Activated CD8-positive, alpha-beta memory T cell treated with anti-CD3 and anti-CD28 coated beads, Interleukin-2, amount 10 ng/mL, durations not matched to agents 7 days and 5 days (primary cell): ENCODE results near the gene EXPH5. TPM values are rescaled to one million over a fixed set of nuclear protein-coding genes. Genes with fewer than 3 reads are reported as not detected.

ENCODE experiments used
- ATAC-seq: fragments of 150-1000 bp; cut with Tn5 transposase; one replicate; pipeline ENCODE4 v1.10.0; 2021; ENCODE audit warnings: moderate library complexity
- CTCF ChIA-PET: fragments of 350-600 bp; sonication (Branson Sonifier 250); formaldehyde crosslinking; loops from one replicate; lab custom pipeline; 2021; ENCODE audit warnings: antibody characterized with exemption; lab: Charles Lee
- DNase-seq: peaks from one replicate; pipeline ENCODE4 v3.0.0-alpha.2; 2020
- H3K27ac Mint-ChIP-seq: one replicate; pipeline ENCODE4 v1.8.0; 2021; ENCODE audit warnings: mild to moderate bottlenecking, mixed read lengths
- H3K27me3 Mint-ChIP-seq: one replicate; pipeline ENCODE4 v1.8.0; 2021; ENCODE audit warnings: mixed read lengths
- H3K36me3 Mint-ChIP-seq: one replicate; pipeline ENCODE4 v1.8.0; 2021; ENCODE audit warnings: mild to moderate bottlenecking, mixed read lengths
- H3K4me1 Mint-ChIP-seq: one replicate; pipeline ENCODE4 v1.8.0; 2021; ENCODE audit warnings: mixed read lengths
- H3K4me3 Mint-ChIP-seq: one replicate; pipeline ENCODE4 v1.8.0; 2021; ENCODE audit warnings: mild to moderate bottlenecking, moderate library complexity, mixed read lengths
- H3K9me3 Mint-ChIP-seq: one replicate; pipeline ENCODE4 v1.8.0; 2022; ENCODE audit warnings: low read depth, mixed read lengths
- total RNA-seq, 2 experiments: library from RNA; stranded (reverse); gene quantifications; one replicate each; pipeline ENCODE4 v1.2.3, GENCODE V29; 2021

Gene EXPH5
- total RNA-seq, 2 experiments from 2014 or later: 0.96 to 1.1 TPM

DNA sequence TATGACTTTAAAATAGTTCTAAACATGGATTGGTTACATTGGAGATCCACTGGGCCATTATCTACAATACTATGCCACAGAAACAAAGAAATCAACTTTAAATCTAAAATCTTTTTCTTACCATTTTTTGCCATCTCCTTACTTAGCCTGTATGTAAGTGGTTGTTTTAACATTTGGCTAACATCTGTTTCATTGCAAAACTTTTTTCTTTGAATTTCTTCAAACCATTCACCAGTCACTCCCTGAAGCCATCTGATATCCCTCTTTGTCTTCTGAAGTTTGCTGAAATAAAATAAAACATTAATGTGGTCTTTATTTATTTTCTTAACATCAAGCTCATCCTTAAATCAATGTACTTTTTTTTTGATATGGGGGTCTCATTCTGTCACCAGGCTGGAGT lies 52.0 kb downstream of the EXPH5 start:
- no peak overlapping the region for H3K27ac Mint-ChIP-seq
- H3K27me3 Mint-ChIP-seq: peaks cover 6% of the 10 kb centered on the region
- H3K4me3 Mint-ChIP-seq: no peak overlapping the region
- DNase-seq (no peak), ATAC-seq (no peak)
- H3K36me3 Mint-ChIP-seq: no peaks in the 10 kb centered on the region
- no peaks in the 10 kb centered on the region for H3K9me3 Mint-ChIP-seq
- peaks cover 5% of the 10 kb centered on the region for H3K4me1 Mint-ChIP-seq
- CTCF ChIA-PET: no interaction called here

- H3K4me1 Mint-ChIP-seq: peaks cover 5% of the 10 kb centered on the region
- H3K27ac Mint-ChIP-seq: no peak overlapping the region
- H3K9me3 Mint-ChIP-seq: no peaks in the 10 kb centered on the region
- no peaks in the 10 kb centered on the region for H3K36me3 Mint-ChIP-seq
- no peak for DNase-seq
- CTCF ChIA-PET: no interaction called here
- H3K27me3 Mint-ChIP-seq: peaks cover 4% of the 10 kb centered on the region
- no peak overlapping the region for H3K4me3 Mint-ChIP-seq
- no peak for ATAC-seq
Observed at GRCh38 chr11:108538502-108538901, 55.1 kb downstream of the EXPH5 start.

- Mint-ChIP-seq H3K4me1 (peaks cover 5% of the 10 kb centered on the region), H3K4me3 (no peak overlapping the region), H3K36me3 (no peaks in the 10 kb centered on the region), H3K27me3 (peaks cover 4% of the 10 kb centered on the region), H3K27ac (no peak overlapping the region), H3K9me3 (no peaks in the 10 kb centered on the region)
- CTCF ChIA-PET: no interaction called here
- ATAC-seq (no peak), DNase-seq (no peak)
Observed at GRCh38 chr11:108538022-108538424, 55.5 kb downstream of the EXPH5 start.

- Mint-ChIP-seq H3K4me1 (peaks cover 5% of the 10 kb centered on the region), H3K36me3 (no peaks in the 10 kb centered on the region), H3K27me3 (peaks cover 4% of the 10 kb centered on the region), H3K27ac (no peak overlapping the region), H3K4me3 (no peak overlapping the region), H3K9me3 (no peaks in the 10 kb centered on the region)
- ATAC-seq (no peak), DNase-seq (no peak)
- CTCF ChIA-PET: no interaction called here
Observed at GRCh38 chr11:108536783-108537182, 56.8 kb downstream of the EXPH5 start.

GRCh38 chr11:108535384-108535955 lies 58.1 kb downstream of the EXPH5 start:
- no peak for ATAC-seq
- Mint-ChIP-seq H3K27me3 (peaks cover 4% of the 10 kb centered on the region), H3K9me3 (no peaks in the 10 kb centered on the region), H3K4me1 (peaks cover 5% of the 10 kb centered on the region), H3K4me3 (no peak overlapping the region), H3K27ac (no peak overlapping the region), H3K36me3 (no peaks in the 10 kb centered on the region)
- CTCF ChIA-PET: no interaction called here
- DNase-seq: no peak

GRCh38 chr11:108534274-108534882 lies 59.2 kb downstream of the EXPH5 start:
- Mint-ChIP-seq H3K36me3 (no peaks in the 10 kb centered on the region), H3K4me3 (no peak overlapping the region), H3K27me3 (peaks cover 4% of the 10 kb centered on the region), H3K4me1 (peaks cover 5% of the 10 kb centered on the region), H3K9me3 (no peaks in the 10 kb centered on the region), H3K27ac (no peak overlapping the region)
- DNase-seq (peak; percentile 4), ATAC-seq (no peak)
- CTCF ChIA-PET: no interaction called here

DNA sequence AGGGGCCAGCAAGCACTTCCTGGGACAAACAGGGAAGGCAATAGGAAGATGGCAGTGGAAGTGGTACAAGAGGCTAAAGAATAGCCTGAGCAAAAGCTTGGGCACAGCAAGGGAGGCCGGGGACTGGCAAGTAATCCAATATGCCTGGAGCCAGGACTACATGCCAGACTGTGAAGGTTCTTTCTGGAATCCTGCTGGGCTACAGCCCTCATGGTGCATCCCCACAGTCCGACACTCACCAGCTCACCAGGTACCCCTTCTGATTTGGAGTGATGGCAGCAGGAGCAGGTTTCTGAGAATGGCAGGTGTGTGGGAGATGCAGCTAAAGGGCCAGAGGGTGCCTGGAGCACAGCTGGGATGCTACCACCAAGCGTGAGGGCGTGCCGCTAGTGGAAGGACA lies 63.1 kb downstream of the EXPH5 start:
- CTCF ChIA-PET: interaction anchor here (1.1 kb wide), 1 partner anchor 19 kb away, joined by 3 read pairs; no protein-coding TSS in a partner anchor
- peak; percentile 16 for DNase-seq
- H3K36me3 Mint-ChIP-seq: no peaks in the 10 kb centered on the region
- H3K27me3 Mint-ChIP-seq: no peaks in the 10 kb centered on the region
- H3K4me1 Mint-ChIP-seq: no peaks in the 10 kb centered on the region
- no peak overlapping the region for H3K4me3 Mint-ChIP-seq
- H3K27ac Mint-ChIP-seq: no peak overlapping the region
- ATAC-seq: no peak
- H3K9me3 Mint-ChIP-seq: no peaks in the 10 kb centered on the region

DNA sequence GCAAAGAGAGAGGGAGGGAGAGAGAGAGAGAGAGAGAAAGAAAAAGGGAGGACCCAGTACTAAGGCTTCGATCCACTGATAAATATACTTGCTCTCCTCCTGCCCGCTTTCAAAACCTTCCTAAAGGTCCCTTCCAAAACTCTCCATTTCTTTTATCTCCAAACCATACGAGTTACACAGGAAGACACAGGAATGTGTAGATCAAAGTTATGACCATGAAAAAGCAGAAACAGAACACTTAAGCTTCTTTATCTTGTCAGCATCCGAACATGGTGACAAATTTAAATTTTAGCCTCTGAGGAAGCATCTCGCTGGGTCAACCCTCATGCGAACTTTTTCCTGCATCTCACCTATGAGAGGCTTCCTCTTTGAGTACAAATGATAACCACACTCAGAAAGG lies 66.2 kb downstream of the EXPH5 start:
- CTCF ChIA-PET: no interaction called here
- Mint-ChIP-seq H3K36me3 (no peaks in the 10 kb centered on the region), H3K27ac (no peak overlapping the region), H3K4me3 (no peak overlapping the region), H3K9me3 (no peaks in the 10 kb centered on the region), H3K27me3 (peaks cover under 1% of the 10 kb centered on the region), H3K4me1 (no peaks in the 10 kb centered on the region)
- DNase-seq: no peak
- ATAC-seq: no peak

GRCh38 chr11:108525161-108525560 lies 68.4 kb downstream of the EXPH5 start:
- CTCF ChIA-PET: no interaction called here
- no peaks in the 10 kb centered on the region for H3K4me1 Mint-ChIP-seq
- ATAC-seq: no peak
- no peak for DNase-seq
- no peak overlapping the region for H3K4me3 Mint-ChIP-seq
- peaks cover 6% of the 10 kb centered on the region for H3K27me3 Mint-ChIP-seq
- no peak overlapping the region for H3K27ac Mint-ChIP-seq
- no peaks in the 10 kb centered on the region for H3K36me3 Mint-ChIP-seq
- H3K9me3 Mint-ChIP-seq: no peaks in the 10 kb centered on the region

DNA sequence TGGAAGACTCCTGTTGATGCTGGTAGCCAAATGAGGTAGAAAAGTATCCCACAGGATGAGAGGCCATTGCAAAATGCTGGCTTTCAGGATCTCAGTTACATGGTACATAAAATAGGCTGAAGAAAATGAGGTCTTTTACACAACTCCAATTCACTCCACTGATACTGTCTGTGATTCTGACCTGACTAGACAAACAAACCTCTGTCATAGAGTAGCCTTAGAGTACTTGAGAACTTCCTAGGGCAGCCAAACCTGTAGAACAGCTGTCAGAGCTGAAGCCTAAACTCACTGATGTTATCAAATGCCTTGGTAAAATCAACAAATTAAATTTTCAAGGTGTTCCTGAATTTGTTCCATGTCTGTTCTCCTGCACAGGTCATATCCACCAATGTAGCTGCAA lies 69.1 kb downstream of the EXPH5 start:
- CTCF ChIA-PET: no interaction called here
- Mint-ChIP-seq H3K4me1 (no peaks in the 10 kb centered on the region), H3K9me3 (no peaks in the 10 kb centered on the region), H3K27ac (no peak overlapping the region), H3K4me3 (no peak overlapping the region), H3K36me3 (no peaks in the 10 kb centered on the region), H3K27me3 (peaks cover 6% of the 10 kb centered on the region)
- ATAC-seq (no peak), DNase-seq (no peak)

DNA sequence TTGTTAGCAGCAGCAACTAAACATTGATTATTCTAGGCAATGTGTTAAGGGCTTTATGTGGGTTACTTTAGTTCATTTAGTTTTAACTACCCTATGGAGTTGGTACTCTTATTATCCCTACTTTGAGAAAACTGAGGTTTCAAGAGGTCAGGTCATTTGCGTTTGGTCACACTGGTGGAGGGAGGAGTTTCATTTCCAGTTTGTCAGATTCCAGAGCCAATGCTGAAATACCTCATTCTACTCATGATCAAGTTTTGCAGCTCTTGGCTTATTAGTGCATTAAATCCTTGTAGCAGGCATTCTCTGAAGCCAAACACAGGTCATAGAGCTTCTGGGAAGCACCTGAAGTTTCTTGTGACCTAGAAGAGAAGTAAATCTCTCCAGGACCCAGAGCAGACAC lies 71.2 kb downstream of the EXPH5 start:
- peaks cover 6% of the 10 kb centered on the region for H3K27me3 Mint-ChIP-seq
- no peak for ATAC-seq
- H3K36me3 Mint-ChIP-seq: no peaks in the 10 kb centered on the region
- DNase-seq: no peak
- H3K9me3 Mint-ChIP-seq: no peaks in the 10 kb centered on the region
- H3K27ac Mint-ChIP-seq: no peak overlapping the region
- CTCF ChIA-PET: no interaction called here
- H3K4me3 Mint-ChIP-seq: no peak overlapping the region
- no peaks in the 10 kb centered on the region for H3K4me1 Mint-ChIP-seq

DNA sequence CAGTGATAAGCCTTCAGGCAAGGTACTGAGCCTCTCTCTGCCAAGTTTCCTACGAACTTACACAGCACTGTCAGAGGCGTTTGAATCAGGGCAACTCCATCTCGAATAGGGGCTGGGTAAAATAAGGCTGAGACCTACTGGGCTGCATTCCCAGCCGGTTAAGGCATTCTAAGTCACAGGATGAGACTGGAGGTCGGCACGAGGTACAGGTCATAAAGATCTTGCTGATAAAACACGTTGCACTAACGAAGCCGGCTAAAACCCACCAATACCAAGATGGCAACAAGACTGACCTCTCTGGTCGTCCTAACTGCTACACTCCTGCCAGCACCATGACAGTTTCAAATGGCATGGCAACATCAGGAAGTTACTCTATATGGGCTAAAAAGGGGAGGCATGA lies 75.0 kb downstream of the EXPH5 start:
- Mint-ChIP-seq H3K27me3 (peaks cover 6% of the 10 kb centered on the region), H3K4me1 (peaks cover 2% of the 10 kb centered on the region), H3K27ac (no peak overlapping the region), H3K36me3 (no peaks in the 10 kb centered on the region), H3K9me3 (no peaks in the 10 kb centered on the region), H3K4me3 (no peak overlapping the region)
- DNase-seq (no peak), ATAC-seq (no peak)
- CTCF ChIA-PET: no interaction called here

- Mint-ChIP-seq H3K4me1 (peaks cover 5% of the 10 kb centered on the region), H3K36me3 (no peaks in the 10 kb centered on the region), H3K27me3 (peaks cover 3% of the 10 kb centered on the region), H3K27ac (no peak overlapping the region), H3K4me3 (no peak overlapping the region), H3K9me3 (no peaks in the 10 kb centered on the region)
- CTCF ChIA-PET: no interaction called here
- ATAC-seq: no peak
- DNase-seq: no peak
Observed at GRCh38 chr11:108516125-108516524, 77.4 kb downstream of the EXPH5 start.

- CTCF ChIA-PET: no interaction called here
Observed at GRCh38 chr11:108512708-108513107, 80.9 kb downstream of the EXPH5 start.

More at GRCh38 chr11:108512708-108513107, 80.9 kb downstream of the EXPH5 start:
- Mint-ChIP-seq H3K4me3 (no peak overlapping the region), H3K36me3 (no peaks in the 10 kb centered on the region), H3K9me3 (no peaks in the 10 kb centered on the region), H3K27me3 (peaks cover 16% of the 10 kb centered on the region), H3K27ac (no peak overlapping the region), H3K4me1 (peaks cover 5% of the 10 kb centered on the region)
- ATAC-seq (no peak), DNase-seq (no peak)
